HL-60/S4 (cell line): Measurements from ENCODE around the gene RBP2.

Source experiments
- in situ Hi-C: fragments of 300-500 bp; cut with MboI; formaldehyde crosslinking; loops from 2 replicates; pipeline ENCODE4 v1.14.3; 2022; ENCODE audit warnings: low sequenced_read_pairs

RBP2 gene

GRCh38 chr3:139476348-139476747 lies at the start of gene RBP2:
Gene RBP2 (minus strand): TSS chr3:139476516. CDS start chr3:139476459, 57 bp downstream.
- in situ Hi-C loops, result no loop called here

- in situ Hi-C loops, result no loop called here
Measured at GRCh38 chr3:139524841-139525636, 48.7 kb upstream of the RBP2 start.

- in situ Hi-C loops, result no loop called here
Measured at GRCh38 chr3:139523718-139524117, 47.4 kb upstream of the RBP2 start.

GRCh38 chr3:139523166-139523565 lies 46.9 kb upstream of the RBP2 start:
- in situ Hi-C loops, result no loop called here

- in situ Hi-C loops, result no loop called here
Measured at GRCh38 chr3:139522421-139522820, 46.1 kb upstream of the RBP2 start.

GRCh38 chr3:139521816-139522215 lies 45.5 kb upstream of the RBP2 start:
- in situ Hi-C loops, result no loop called here

GRCh38 chr3:139521144-139521543 lies 44.8 kb upstream of the RBP2 start:
- in situ Hi-C loops, result no loop called here

- in situ Hi-C loops, result no loop called here
Measured at GRCh38 chr3:139519998-139520737, 43.9 kb upstream of the RBP2 start.

GRCh38 chr3:139518926-139519842 lies 42.9 kb upstream of the RBP2 start:
- in situ Hi-C loops, result no loop called here

GRCh38 chr3:139518306-139518705 lies 42.0 kb upstream of the RBP2 start:
- in situ Hi-C loops, result no loop called here

GRCh38 chr3:139517321-139518065 lies 41.2 kb upstream of the RBP2 start:
- in situ Hi-C loops, result no loop called here

GRCh38 chr3:139514741-139515140 lies 38.4 kb upstream of the RBP2 start:
- in situ Hi-C loops, result no loop called here

GRCh38 chr3:139509631-139510030 lies 33.3 kb upstream of the RBP2 start:
- in situ Hi-C loops, result no loop called here

- in situ Hi-C loops, result no loop called here
Measured at GRCh38 chr3:139506766-139507165, 30.4 kb upstream of the RBP2 start.

- in situ Hi-C loops, result no loop called here
Measured at GRCh38 chr3:139505829-139506386, 29.6 kb upstream of the RBP2 start.

GRCh38 chr3:139499536-139499935 lies 23.2 kb upstream of the RBP2 start:
- in situ Hi-C loops, result no loop called here

GRCh38 chr3:139493826-139494385 lies 17.6 kb upstream of the RBP2 start:
- in situ Hi-C loops, result no loop called here

GRCh38 chr3:139491966-139492365 lies 15.7 kb upstream of the RBP2 start:
- in situ Hi-C loops, result no loop called here

GRCh38 chr3:139491027-139491700 lies 14.8 kb upstream of the RBP2 start:
- in situ Hi-C loops, result no loop called here
